IMR-90 (cell line): ENCODE data around the gene CYRIA. TPM values are rescaled to one million over a fixed set of nuclear protein-coding genes. Genes with fewer than 3 reads are reported as not detected.

Experiments used
- ATAC-seq: fragments of 200-7000 bp; cut with Tn5 transposase; 2 replicates; pipeline ENCODE4 v1.9.1; 2020; ENCODE audit warnings: low read depth, mild to moderate bottlenecking, moderate library complexity
- BruUV-seq: library from RNA; stranded (reverse); fragments of 400-500 nt; replicated peaks from 2 replicates; lab custom pipeline; 2021; lab: Mats Ljungman, UMichigan
- CTCF ChIA-PET: fragments of 300-600 bp; formaldehyde crosslinking; extraction: SDS; loops from one replicate; lab custom pipeline; 2021; ENCODE audit warnings: antibody characterized with exemption; lab: Yijun Ruan, JAX
- POLR2A ChIA-PET: fragments of 300-600 bp; sonication (Branson Sonifier 250); formaldehyde crosslinking; loops from one replicate; lab custom pipeline; 2022; ENCODE audit warnings: antibody characterized with exemption; ENCODE audit not compliant: unreplicated experiment; lab: Charles Lee
- DNase-seq: peaks from one replicate; pipeline ENCODE4 v3.0.0; 2013
- H2AFZ ChIP-seq: replicated peaks from 2 replicates; pipeline ENCODE3; 2013; ENCODE audit warnings: low read length, mild to moderate bottlenecking; ENCODE audit not compliant: poor library complexity
- H2AK5ac ChIP-seq: 2 replicates; pipeline ENCODE4 v1.6.1; 2013; ENCODE audit warnings: low read depth, low read length, inconsistent platforms
- H2AK9ac ChIP-seq: replicated peaks from 2 replicates; pipeline ENCODE3; 2013; ENCODE audit warnings: mild to moderate bottlenecking, low read depth, low read length, moderate library complexity; ENCODE audit not compliant: poor library complexity
- H2BK120ac ChIP-seq: 2 replicates; pipeline ENCODE4 v1.6.1; 2013; ENCODE audit warnings: low read depth, low read length, inconsistent platforms
- H2BK15ac ChIP-seq: 3 replicates; pipeline ENCODE4 v1.6.1; 2013; ENCODE audit warnings: low read depth, low read length, inconsistent platforms
- H2BK20ac ChIP-seq: 2 replicates; pipeline ENCODE4 v1.6.1; 2013; ENCODE audit warnings: low read depth, mild to moderate bottlenecking, inconsistent platforms, low read length, moderate library complexity
- H2BK5ac ChIP-seq: 2 replicates; pipeline ENCODE4 v1.6.1; 2013; ENCODE audit warnings: mild to moderate bottlenecking, low read depth, low read length, inconsistent platforms; ENCODE audit not compliant: poor library complexity, severe bottlenecking
- H3K14ac ChIP-seq: replicated peaks from 2 replicates; pipeline ENCODE4 v1.6.1; 2013; ENCODE audit warnings: low read depth, low read length, inconsistent platforms
- H3K18ac ChIP-seq: 2 replicates; pipeline ENCODE4 v1.6.1; 2013; ENCODE audit warnings: low read depth, low read length, control low read depth
- H3K23ac ChIP-seq: 2 replicates; pipeline ENCODE4 v1.6.1; 2013; ENCODE audit warnings: low read depth, low read length, inconsistent platforms
- H3K27ac ChIP-seq: 2 replicates; pipeline ENCODE4 v1.5.1; 2013; ENCODE audit warnings: mild to moderate bottlenecking, control low read depth, low read length; ENCODE audit not compliant: insufficient read depth
- H3K27me3 ChIP-seq: 2 replicates; pipeline ENCODE4 v1.6.1; 2013; ENCODE audit warnings: low read length; ENCODE audit not compliant: control insufficient read depth, insufficient read depth
- H3K36me3 ChIP-seq: 2 replicates; pipeline ENCODE4 v1.6.1; 2013; ENCODE audit warnings: low read length, mixed read lengths; ENCODE audit not compliant: control insufficient read depth, insufficient read depth
- H3K4ac ChIP-seq: 2 replicates; pipeline ENCODE4 v1.6.1; 2013; ENCODE audit warnings: low read depth, low read length, inconsistent platforms
- H3K4me1 ChIP-seq: 2 replicates; pipeline ENCODE4 v1.6.1; 2013; ENCODE audit warnings: low read length, mixed read lengths; ENCODE audit not compliant: control insufficient read depth, insufficient read depth
- H3K4me2 ChIP-seq: 2 replicates; pipeline ENCODE4 v1.6.1; 2013; ENCODE audit warnings: low read depth, mild to moderate bottlenecking, control low read depth, low read length, moderate library complexity
- H3K4me3 ChIP-seq: 2 replicates; pipeline ENCODE4 v1.5.1; 2013; ENCODE audit warnings: low read depth, mild to moderate bottlenecking, control low read depth, low read length, moderate library complexity; ENCODE audit not compliant: insufficient read depth
- H3K56ac ChIP-seq: 2 replicates; pipeline ENCODE4 v1.6.1; 2013; ENCODE audit warnings: low read length, inconsistent platforms; ENCODE audit not compliant: insufficient read depth; ENCODE audit errors: extremely low read depth
- H3K79me1 ChIP-seq, 2 experiments: 2 replicates each; pipeline ENCODE4 v1.6.1; 2013; ENCODE audit warnings: low read length in 2 of 2, inconsistent platforms in 1 of 2, low read depth in 1 of 2
- H3K9ac ChIP-seq: 2 replicates; pipeline ENCODE4 v1.6.1; 2013; ENCODE audit warnings: low read depth, low read length, control low read depth
- H3K9me1 ChIP-seq: 2 replicates; pipeline ENCODE4 v1.6.1; 2013; ENCODE audit warnings: low read length, inconsistent platforms; ENCODE audit not compliant: insufficient read depth
- H3K9me3 ChIP-seq: 2 replicates; pipeline ENCODE4 v1.6.1; 2013; ENCODE audit warnings: low read length; ENCODE audit not compliant: control insufficient read depth, insufficient read depth
- H4K20me1 ChIP-seq: 2 replicates; pipeline ENCODE4 v1.6.1; 2013; ENCODE audit warnings: low read length, inconsistent platforms; ENCODE audit not compliant: insufficient read depth
- H4K5ac ChIP-seq: 2 replicates; pipeline ENCODE4 v1.6.1; 2013; ENCODE audit warnings: mild to moderate bottlenecking, low read depth, low read length, control low read depth
- H4K8ac ChIP-seq, 2 experiments: 2 replicates each; pipeline ENCODE4 v1.6.1; 2013; ENCODE audit warnings: low read depth in 2 of 2, low read length in 2 of 2, control low read depth in 1 of 2, inconsistent platforms in 1 of 2
- H4K91ac ChIP-seq: 2 replicates; pipeline ENCODE4 v1.6.1; 2013; ENCODE audit warnings: low read depth, low read length, inconsistent platforms; ENCODE audit not compliant: insufficient read depth
- BHLHE40 ChIP-seq: fragments of 150-350 bp; IDR thresholded peaks from 2 replicates; pipeline ENCODE4 v1.6.1; 2016; ENCODE audit warnings: mild to moderate bottlenecking, low read depth, low read length
- CEBPB ChIP-seq: IDR thresholded peaks from 2 replicates; pipeline ENCODE4 v1.6.1; 2012; ENCODE audit warnings: low read depth, low read length, improper control_type of control experiment
- CHD1 ChIP-seq: IDR thresholded peaks from 2 replicates; pipeline ENCODE4 v1.6.1; 2012; ENCODE audit warnings: low read depth, low read length, improper control_type of control experiment
- FOS ChIP-seq: fragments of 150-350 bp; IDR thresholded peaks from 2 replicates; pipeline ENCODE4 v1.6.1; 2016; ENCODE audit warnings: low read depth, low read length
- MAFK ChIP-seq: IDR thresholded peaks from 2 replicates; pipeline ENCODE4 v1.6.1; 2012; ENCODE audit warnings: low read depth, low read length, improper control_type of control experiment
- MAZ ChIP-seq: IDR thresholded peaks from 2 replicates; pipeline ENCODE4 v1.6.1; 2012; ENCODE audit warnings: low read depth, mild to moderate bottlenecking, low read length, improper control_type of control experiment, moderate library complexity, borderline replicate concordance
- MXI1 ChIP-seq: IDR thresholded peaks from 2 replicates; pipeline ENCODE4 v1.6.1; 2012; ENCODE audit warnings: low read depth, mild to moderate bottlenecking, low read length, moderate library complexity, borderline replicate concordance
- NFE2L2 ChIP-seq: fragments of 150-350 bp; IDR thresholded peaks from 2 replicates; pipeline ENCODE4 v1.6.1; 2016; ENCODE audit warnings: low read depth, mild to moderate bottlenecking, low read length
- POLR2A ChIP-seq: IDR thresholded peaks from 2 replicates; pipeline ENCODE4 v1.6.1; 2012; ENCODE audit warnings: mild to moderate bottlenecking, low read depth, low read length
- RAD21 ChIP-seq: IDR thresholded peaks from 2 replicates; pipeline ENCODE4 v1.6.1; 2012; ENCODE audit warnings: low read length, improper control_type of control experiment
- RCOR1 ChIP-seq: IDR thresholded peaks from 2 replicates; pipeline ENCODE4 v1.6.1; 2012; ENCODE audit warnings: mild to moderate bottlenecking, low read length, improper control_type of control experiment; ENCODE audit not compliant: insufficient replicate concordance
- RFX5 ChIP-seq: IDR thresholded peaks from 2 replicates; pipeline ENCODE4 v1.8.0; 2012; ENCODE audit warnings: low read depth, mild to moderate bottlenecking, low read length, moderate library complexity
- SMC3 ChIP-seq: fragments of 150-350 bp; IDR thresholded peaks from 2 replicates; pipeline ENCODE4 v1.6.1; 2016; ENCODE audit warnings: low read depth, mild to moderate bottlenecking, antibody characterized with exemption, low read length, moderate library complexity
- WGBS, 2 experiments: methylation state at CpG; one replicate each; pipeline versions ENCODE4 v1.1.5 to v1.1.7; 2013; ENCODE audit warnings: missing lambda C conversion rate in 2 of 2; ENCODE audit not compliant: insufficient read length in 1 of 2; ENCODE audit errors: extremely low coverage in 2 of 2; 5-methylcytosine and 5-hydroxymethylcytosine counted together
- dilution Hi-C: fragments of 300-500 bp; cut with HindIII; formaldehyde crosslinking; loops from one replicate; pipeline ENCODE4 v1.14.3; 2018; ENCODE audit warnings: low sequenced_read_pairs; ENCODE audit not compliant: unreplicated experiment
- in situ Hi-C: fragments of 300-500 bp; cut with MboI; formaldehyde crosslinking; loops from 3 replicates; pipeline ENCODE4 v1.14.3; 2019; ENCODE audit warnings: low sequenced_read_pairs, inconsistent platforms, mixed read lengths
- intact Hi-C: fragments of 100-400 bp; cut with micrococcal nuclease; formaldehyde crosslinking; loops from 2 replicates; pipeline ENCODE4 v1.10.0; 2022
- polyA plus RNA-seq, 3 experiments: library from polyadenylated mRNA; depleted of rRNA; stranded (reverse); fragments of >200 nt; gene quantifications; 2 replicates each; pipeline ENCODE4 v1.2.3, GENCODE V29; 2012; ENCODE audit warnings: low replicate concordance in 1 of 3
- total RNA-seq: library from RNA; depleted of rRNA; stranded (reverse); fragments of >200 nt; gene quantifications from 2 replicates; pipeline ENCODE4 v1.2.3, GENCODE V29; 2012
- TF ChIP-seq, protein P1 (sequence below): conservative IDR thresholded peaks from 2 replicates; pipeline ENCODE4 v1.5.1; 2012; ENCODE audit warnings: mild to moderate bottlenecking, low read depth, low read length, improper control_type of control experiment
- TF ChIP-seq, protein P2 (sequence below): fragments of 150-350 bp; IDR thresholded peaks from 2 replicates; pipeline ENCODE4 v1.6.1; 2017; ENCODE audit warnings: mild to moderate bottlenecking, antibody characterized with exemption, low read length, low read depth
- TF ChIP-seq, protein P3 (sequence below): fragments of 150-350 bp; IDR thresholded peaks from 2 replicates; pipeline ENCODE4 v1.6.1; 2016; ENCODE audit warnings: low read depth, mild to moderate bottlenecking, low read length, moderate library complexity, borderline replicate concordance

CYRIA gene
- total and polyA plus RNA-seq, 2 of the 4 experiments (the other 2 are of a cell fraction): 1.7 to 3.8 TPM

GRCh38 chr2:16660556-16660955 lies 5.1 kb downstream of the CYRIA start:
- no peak overlapping the region for H4K5ac ChIP-seq
- no peak overlapping the region for H2AK5ac ChIP-seq
- no peak overlapping the region for H3K23ac ChIP-seq
- WGBS, 2 experiments: 100% methylated on average over 1 of the region's 4 CpGs; no CpG with 5 or more reads in 1 of the 2 experiments
- CTCF ChIA-PET: no interaction called here
- no peak overlapping the region for H2BK5ac ChIP-seq
- H4K91ac ChIP-seq: no peak overlapping the region
- 0 out of 4 replicates have a peak, but pooled peaks cover 4% of the 10 kb centered on the region in 2 experiments for H3K79me1 ChIP-seq
- POLR2A ChIA-PET: no interaction called here
- H2AK9ac ChIP-seq: no peak overlapping the region
- H3K27me3 ChIP-seq: peaks cover 2% of the 10 kb centered on the region; the same call in 1 of the 2 replicates
- no peaks in the 10 kb centered on the region; the same call in 1 of the 2 replicates for H3K9me1 ChIP-seq
- DNase-seq (no peak), ATAC-seq (no peak)
- no peak overlapping the region for H2BK20ac ChIP-seq
- no peak overlapping the region for H3K14ac ChIP-seq
- H3K36me3 ChIP-seq: peaks cover 2% of the 10 kb centered on the region; the same call in 1 of the 2 replicates
- TF ChIP-seq MAZ (no peak), MXI1 (no peak), POLR2A (no peak), SMC3 (no peak), NFE2L2 (no peak), RFX5 (no peak), CHD1 (no peak), RAD21 (no peak), FOS (no peak), CEBPB (no peak), MAFK (no peak), RCOR1 (no peak), BHLHE40 (no peak)
- TF ChIP-seq, protein P1, sequence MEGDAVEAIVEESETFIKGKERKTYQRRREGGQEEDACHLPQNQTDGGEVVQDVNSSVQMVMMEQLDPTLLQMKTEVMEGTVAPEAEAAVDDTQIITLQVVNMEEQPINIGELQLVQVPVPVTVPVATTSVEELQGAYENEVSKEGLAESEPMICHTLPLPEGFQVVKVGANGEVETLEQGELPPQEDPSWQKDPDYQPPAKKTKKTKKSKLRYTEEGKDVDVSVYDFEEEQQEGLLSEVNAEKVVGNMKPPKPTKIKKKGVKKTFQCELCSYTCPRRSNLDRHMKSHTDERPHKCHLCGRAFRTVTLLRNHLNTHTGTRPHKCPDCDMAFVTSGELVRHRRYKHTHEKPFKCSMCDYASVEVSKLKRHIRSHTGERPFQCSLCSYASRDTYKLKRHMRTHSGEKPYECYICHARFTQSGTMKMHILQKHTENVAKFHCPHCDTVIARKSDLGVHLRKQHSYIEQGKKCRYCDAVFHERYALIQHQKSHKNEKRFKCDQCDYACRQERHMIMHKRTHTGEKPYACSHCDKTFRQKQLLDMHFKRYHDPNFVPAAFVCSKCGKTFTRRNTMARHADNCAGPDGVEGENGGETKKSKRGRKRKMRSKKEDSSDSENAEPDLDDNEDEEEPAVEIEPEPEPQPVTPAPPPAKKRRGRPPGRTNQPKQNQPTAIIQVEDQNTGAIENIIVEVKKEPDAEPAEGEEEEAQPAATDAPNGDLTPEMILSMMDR: no peak
- TF ChIP-seq, protein P2, sequence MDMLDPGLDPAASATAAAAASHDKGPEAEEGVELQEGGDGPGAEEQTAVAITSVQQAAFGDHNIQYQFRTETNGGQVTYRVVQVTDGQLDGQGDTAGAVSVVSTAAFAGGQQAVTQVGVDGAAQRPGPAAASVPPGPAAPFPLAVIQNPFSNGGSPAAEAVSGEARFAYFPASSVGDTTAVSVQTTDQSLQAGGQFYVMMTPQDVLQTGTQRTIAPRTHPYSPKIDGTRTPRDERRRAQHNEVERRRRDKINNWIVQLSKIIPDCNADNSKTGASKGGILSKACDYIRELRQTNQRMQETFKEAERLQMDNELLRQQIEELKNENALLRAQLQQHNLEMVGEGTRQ: no peak
- TF ChIP-seq, protein P3, sequence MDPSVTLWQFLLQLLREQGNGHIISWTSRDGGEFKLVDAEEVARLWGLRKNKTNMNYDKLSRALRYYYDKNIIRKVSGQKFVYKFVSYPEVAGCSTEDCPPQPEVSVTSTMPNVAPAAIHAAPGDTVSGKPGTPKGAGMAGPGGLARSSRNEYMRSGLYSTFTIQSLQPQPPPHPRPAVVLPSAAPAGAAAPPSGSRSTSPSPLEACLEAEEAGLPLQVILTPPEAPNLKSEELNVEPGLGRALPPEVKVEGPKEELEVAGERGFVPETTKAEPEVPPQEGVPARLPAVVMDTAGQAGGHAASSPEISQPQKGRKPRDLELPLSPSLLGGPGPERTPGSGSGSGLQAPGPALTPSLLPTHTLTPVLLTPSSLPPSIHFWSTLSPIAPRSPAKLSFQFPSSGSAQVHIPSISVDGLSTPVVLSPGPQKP: no peak
- H3K4ac ChIP-seq: no peak overlapping the region
- no peak overlapping the region for H2BK15ac ChIP-seq
- no peak overlapping the region for H3K4me3 ChIP-seq
- H2BK120ac ChIP-seq: no peak overlapping the region
- H3K56ac ChIP-seq: no peak overlapping the region
- no peak overlapping the region for H4K8ac ChIP-seq
- H3K4me1 ChIP-seq: peaks cover 19% of the 10 kb centered on the region; the same call in 1 of the 2 replicates
- in situ Hi-C loops: no loop called here
- intact Hi-C loops: no loop called here
- BruUV-seq: no TSS peak
- no peak overlapping the region for H3K27ac ChIP-seq
- H3K9me3 ChIP-seq: no peaks in the 10 kb centered on the region
- no peak overlapping the region for H3K4me2 ChIP-seq
- H2AFZ ChIP-seq: no peak overlapping the region
- dilution Hi-C loops: no loop called here
- H3K9ac ChIP-seq: no peak overlapping the region
- H3K18ac ChIP-seq: no peak overlapping the region
- H4K20me1 ChIP-seq: no peaks in the 10 kb centered on the region
